Loucy (cell line): ENCODE results near the gene KYAT1.
"Not testable (repeated sequence)": the region's sequence is repeated elsewhere in the genome, so short reads cannot be mapped to it uniquely, and the experiment has no call there.

ENCODE experiments used
- CTCF ChIP-seq: fragments of 200-600 bp; sonication (generic); conservative IDR thresholded peaks from 2 replicates; pipeline ENCODE4 v1.5.1; 2014; ENCODE audit warnings: mild to moderate bottlenecking, antibody characterized with exemption, low read length
- EZH2phosphoT487 ChIP-seq: fragments of 200-600 bp; IDR thresholded peaks from 2 replicates; pipeline ENCODE4 v1.6.1; 2018; ENCODE audit warnings: antibody characterized with exemption, mild to moderate bottlenecking, moderate library complexity, borderline replicate concordance

GRCh38 chr9:128870941-128871265 is 10.8 kb downstream of the KYAT1 start:
- TF ChIP-seq CTCF, EZH2phosphoT487: not testable (repeated sequence)
